ACHN (cell line): Measurements from ENCODE around the gene CHRND.
"Not testable (repeated sequence)": the region's sequence is repeated elsewhere in the genome, so short reads cannot be mapped to it uniquely, and the experiment has no call there.

Experiments
- DNase-seq: peaks from one replicate; pipeline ENCODE4 v3.0.0-alpha.2; 2015
- in situ Hi-C: cut with HindIII; loops from 2 replicates; pipeline ENCODE4 v1.10.0; 2017; ENCODE audit warnings: low sequenced_read_pairs, low pct_ligation_motif_present, low pct_unique_long_range_greater_than_20kb

The CHRND gene

GRCh38 chr2:232521959-232522622 lies 3.9 kb upstream of the CHRND start:
- peak; percentile 40 for DNase-seq
- in situ Hi-C loops, result no loop called here

- in situ Hi-C loops, result no loop called here
- DNase-seq, result no peak
These were observed 3.1 kb upstream of the CHRND start for GRCh38 chr2:232522623-232523401.

GRCh38 chr2:232523402-232523681 lies 2.6 kb upstream of the CHRND start:
- DNase-seq, result no peak
- in situ Hi-C loops, result no loop called here

GRCh38 chr2:232523682-232524597 lies 2.0 kb upstream of the CHRND start:
- peak; percentile 75 for DNase-seq
- in situ Hi-C loops, result no loop called here

GRCh38 chr2:232524771-232525170 lies 1.2 kb upstream of the CHRND start:
- in situ Hi-C loops, result no loop called here
- no peak for DNase-seq

GRCh38 chr2:232525199-232525598 lies 761 bp upstream of the CHRND start:
- in situ Hi-C loops, result no loop called here
- DNase-seq, result no peak

GRCh38 chr2:232526372-232526941 lies 497 bp downstream of the CHRND start:
- DNase-seq, result no peak
- in situ Hi-C loops, result no loop called here

GRCh38 chr2:232527905-232528470 lies 2.0 kb downstream of the CHRND start:
- in situ Hi-C loops, result no loop called here
- no peak for DNase-seq

- in situ Hi-C loops, result no loop called here
- DNase-seq, result no peak
These were observed 2.9 kb downstream of the CHRND start for GRCh38 chr2:232528746-232529460.

- in situ Hi-C loops, result no loop called here
- DNase-seq, result no peak
These were observed 4.0 kb downstream of the CHRND start for GRCh38 chr2:232529806-232530547.

- in situ Hi-C loops, result no loop called here
- no peak for DNase-seq
These were observed 4.8 kb downstream of the CHRND start for GRCh38 chr2:232530626-232531260.

- no peak for DNase-seq
- in situ Hi-C loops, result no loop called here
These were observed 6.5 kb downstream of the CHRND start for GRCh38 chr2:232532419-232532818.

GRCh38 chr2:232532821-232533220 lies 6.9 kb downstream of the CHRND start:
- DNase-seq, in situ Hi-C loops: not testable (repeated sequence)

GRCh38 chr2:232533944-232534710 lies 8.2 kb downstream of the CHRND start:
- DNase-seq, result no peak
- in situ Hi-C loops, result no loop called here

GRCh38 chr2:232534940-232535651 lies 9.1 kb downstream of the CHRND start:
- in situ Hi-C loops, result no loop called here
- no peak for DNase-seq
